Amygdala (tissue), 56 donors: ENCODE measurements around the gene BEAN1.
"Not testable (repeated sequence)": the region's sequence is repeated elsewhere in the genome, so short reads cannot be mapped to it uniquely, and the experiment has no call there.

Experiments
- DNase-seq, 56 donors: peaks; one replicate each; lab custom pipeline; 2025; lab: John Stamatoyannopoulos, UW

The BEAN1 gene

GRCh38 chr16:66497921-66498320, 70.8 kb downstream of the BEAN1 start:
- DNase-seq = not testable (repeated sequence)

DNA sequence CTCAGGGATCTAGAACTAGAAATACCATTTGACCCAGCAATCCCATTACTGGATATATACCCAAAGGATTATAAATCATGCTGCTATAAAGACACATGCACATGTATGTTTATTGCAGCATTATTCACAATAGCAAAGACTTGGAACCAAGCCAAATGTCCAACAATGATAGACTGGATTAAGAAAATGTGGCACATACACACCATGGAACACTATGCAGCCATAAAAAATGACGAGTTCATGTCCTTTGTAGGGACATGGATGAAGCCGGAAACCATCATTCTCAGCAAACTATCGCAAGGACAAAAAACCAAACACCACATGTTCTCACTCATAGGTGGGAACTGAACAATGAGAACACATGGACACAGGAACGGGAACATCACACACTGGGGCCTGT, 74.5 kb downstream of the BEAN1 start:
- DNase-seq = not testable (repeated sequence)

DNA sequence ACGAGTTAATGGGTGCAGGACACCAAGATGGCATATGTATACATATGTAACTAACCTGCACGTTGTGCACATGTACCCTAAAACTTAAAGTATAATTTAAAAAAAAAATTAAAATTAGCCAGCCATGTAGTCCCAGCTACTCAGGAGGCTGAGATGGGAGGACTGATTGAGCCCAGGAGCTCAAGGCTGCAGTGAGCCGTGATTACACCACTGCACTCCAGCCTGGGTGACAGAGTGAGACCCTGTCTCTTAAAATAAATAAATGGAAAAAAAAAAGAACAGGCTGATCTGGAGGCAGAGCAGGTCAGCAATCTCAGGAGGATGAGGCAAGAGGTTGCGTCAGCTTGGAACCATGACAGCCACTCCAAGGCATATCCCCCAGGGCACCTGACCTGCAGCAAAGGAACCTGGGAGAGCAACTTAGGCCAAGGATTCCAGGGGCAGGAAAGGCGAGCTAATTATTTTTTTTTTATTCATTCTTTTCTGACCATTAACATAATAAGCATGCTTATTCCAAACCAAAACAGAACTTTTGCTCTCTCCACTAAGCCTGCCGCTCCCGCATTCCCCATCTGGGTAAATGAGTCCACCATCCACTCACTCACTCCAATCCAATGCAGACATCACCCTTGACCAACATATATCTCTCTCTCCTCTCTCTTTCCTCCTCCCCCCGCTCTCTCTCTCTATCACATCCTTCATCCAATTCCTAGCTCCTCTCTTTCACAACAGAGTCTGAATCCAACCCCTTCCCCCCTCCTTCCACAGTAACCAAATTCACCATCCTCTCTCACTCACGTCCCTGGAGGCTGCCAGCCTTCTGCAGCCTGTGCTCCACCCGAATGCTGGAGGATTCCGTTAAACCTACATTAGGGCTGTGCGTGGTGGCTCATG, 75.2 kb downstream of the BEAN1 start:
- DNase-seq = no peak

- DNase-seq = peak in 23 of 56 donors; percentile 19 to 63 (median 41)
Observed at GRCh38 chr16:66503030-66503429, 75.9 kb downstream of the BEAN1 start.

- no peak for DNase-seq
Observed at GRCh38 chr16:66503612-66504011, 76.5 kb downstream of the BEAN1 start.

GRCh38 chr16:66507731-66508239, 80.7 kb downstream of the BEAN1 start:
- no peak for DNase-seq

GRCh38 chr16:66508248-66508913, 81.3 kb downstream of the BEAN1 start:
- no peak for DNase-seq

- no peak for DNase-seq
Observed at GRCh38 chr16:66508914-66509496, 81.9 kb downstream of the BEAN1 start.

DNA sequence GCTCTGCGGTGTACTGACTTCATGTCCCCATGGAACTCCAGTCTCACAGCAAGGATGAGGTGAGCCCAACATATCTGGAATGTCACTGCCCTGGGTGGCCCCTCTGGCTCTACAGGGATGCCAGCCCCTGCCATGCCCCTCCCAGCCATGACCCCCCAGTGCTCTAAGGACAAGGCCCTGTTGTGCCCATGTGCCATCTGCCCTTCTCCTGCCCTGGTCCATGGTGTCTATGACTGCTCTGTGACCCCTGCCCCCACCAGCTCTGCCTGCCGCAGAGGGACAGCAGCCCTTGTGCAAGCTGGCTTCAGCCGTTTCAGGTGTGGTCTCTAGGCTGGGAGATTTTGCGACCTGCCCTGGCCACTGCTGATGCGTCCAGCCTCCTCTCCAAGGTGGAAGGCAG, 82.5 kb downstream of the BEAN1 start:
- no peak for DNase-seq

GRCh38 chr16:66510298-66510697, 83.2 kb downstream of the BEAN1 start:
- DNase-seq = no peak

- DNase-seq = peak in 14 of 56 donors; percentile 17 to 53 (median 28)
Observed at GRCh38 chr16:66510711-66511601, 83.9 kb downstream of the BEAN1 start.

DNA sequence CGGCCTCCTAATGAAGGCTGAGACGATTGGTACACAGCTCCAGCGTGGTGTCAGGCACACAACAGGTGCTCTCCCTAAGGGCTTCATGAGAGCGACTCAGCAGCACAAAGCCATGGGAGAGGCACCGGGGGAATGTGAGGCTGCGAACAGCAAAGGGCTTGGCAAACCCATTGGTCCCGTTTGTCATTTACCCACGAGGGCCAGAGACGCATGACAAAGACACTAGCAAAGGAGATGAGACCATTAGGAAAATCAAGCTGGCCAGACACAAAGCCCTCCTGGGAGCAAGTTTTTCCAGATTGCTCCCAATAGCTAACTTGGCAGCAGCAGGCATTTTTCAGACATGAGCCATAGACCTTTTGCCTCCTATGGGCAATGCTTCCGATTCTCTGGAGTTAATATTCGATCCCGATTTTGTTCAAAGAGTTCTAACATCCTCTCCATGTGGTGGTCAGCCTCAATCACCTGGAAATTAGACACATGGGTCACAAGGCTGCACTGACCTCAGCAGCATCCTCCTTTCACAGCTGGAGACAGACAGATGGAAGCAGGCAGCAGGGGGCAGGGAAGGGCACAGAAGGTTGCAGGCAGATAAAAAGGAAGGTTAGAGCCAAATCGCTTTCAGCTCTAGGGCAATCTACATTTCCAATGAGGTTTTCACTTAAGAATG, 84.6 kb downstream of the BEAN1 start:
- no peak for DNase-seq

DNA sequence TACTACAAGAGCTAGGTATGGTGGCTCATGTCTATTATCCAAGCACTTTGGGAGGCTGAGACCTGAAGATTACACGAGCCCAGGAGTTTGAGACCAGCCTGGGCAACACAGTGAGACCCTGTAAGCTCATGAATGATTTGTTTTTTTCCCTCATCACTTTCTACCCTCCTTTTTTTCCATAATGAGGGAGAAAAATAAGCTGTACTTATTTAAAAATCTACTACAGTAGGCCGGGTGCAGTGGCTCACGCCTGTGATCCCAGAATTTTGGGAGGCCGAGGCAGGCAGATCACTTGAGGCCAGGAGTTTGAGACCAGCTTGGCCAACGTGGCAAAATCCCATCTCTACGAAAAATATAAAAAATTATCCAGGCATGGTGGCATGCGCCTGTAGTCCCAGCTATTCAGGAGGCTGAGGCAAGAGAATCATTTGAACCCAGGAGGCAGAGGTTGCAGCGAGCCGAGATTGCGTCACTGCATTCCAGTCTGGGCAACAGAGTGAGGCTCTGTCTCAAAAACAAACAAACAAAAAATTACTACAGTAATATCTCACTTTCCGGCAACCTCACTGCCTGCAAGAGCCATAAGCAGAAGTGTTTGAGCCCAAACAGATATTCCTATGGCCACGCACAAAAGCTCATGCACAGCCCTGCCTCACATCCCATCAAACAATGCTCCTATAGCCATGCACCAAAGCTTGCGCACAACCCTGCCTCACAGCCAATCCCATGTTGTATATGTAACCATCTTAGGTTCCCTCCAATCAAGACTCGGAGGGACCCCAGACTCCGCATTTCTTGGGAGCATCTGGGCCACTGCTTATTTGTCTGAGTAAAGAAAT, 85.4 kb downstream of the BEAN1 start:
- no peak for DNase-seq

DNA sequence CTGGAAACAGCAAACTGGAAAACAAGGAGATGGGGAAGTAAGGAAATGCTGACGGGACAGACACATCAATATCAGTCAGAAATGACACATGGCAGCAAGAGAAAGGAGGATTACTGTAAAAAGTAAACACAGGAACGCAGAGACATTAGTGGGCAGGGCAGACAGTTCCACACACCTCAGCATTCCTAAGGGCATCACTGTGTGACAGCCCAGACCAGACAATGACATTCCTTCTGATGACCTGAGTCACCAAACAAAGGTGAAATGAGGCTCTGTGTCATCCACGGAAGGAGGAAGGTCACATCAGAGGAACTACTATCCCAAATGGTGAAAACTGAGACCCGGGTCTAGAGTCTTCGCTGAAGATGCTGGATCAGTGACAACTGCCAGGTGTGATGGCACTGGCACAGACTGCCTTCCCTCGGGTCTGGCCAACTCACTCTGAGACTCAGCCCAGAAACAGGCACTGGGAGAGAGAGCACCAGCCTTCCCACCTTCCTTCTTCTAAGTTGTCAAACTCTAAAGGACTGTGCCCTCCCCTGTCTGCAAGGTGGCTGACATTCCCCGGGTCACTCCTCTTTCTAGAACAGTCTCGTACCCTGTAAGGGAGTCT, 86.1 kb downstream of the BEAN1 start:
- no peak for DNase-seq

GRCh38 chr16:66514391-66514790, 87.3 kb downstream of the BEAN1 start:
- DNase-seq = not testable (repeated sequence)

- not testable (repeated sequence) for DNase-seq
Observed at GRCh38 chr16:66514980-66515595, 88.0 kb downstream of the BEAN1 start.

DNA sequence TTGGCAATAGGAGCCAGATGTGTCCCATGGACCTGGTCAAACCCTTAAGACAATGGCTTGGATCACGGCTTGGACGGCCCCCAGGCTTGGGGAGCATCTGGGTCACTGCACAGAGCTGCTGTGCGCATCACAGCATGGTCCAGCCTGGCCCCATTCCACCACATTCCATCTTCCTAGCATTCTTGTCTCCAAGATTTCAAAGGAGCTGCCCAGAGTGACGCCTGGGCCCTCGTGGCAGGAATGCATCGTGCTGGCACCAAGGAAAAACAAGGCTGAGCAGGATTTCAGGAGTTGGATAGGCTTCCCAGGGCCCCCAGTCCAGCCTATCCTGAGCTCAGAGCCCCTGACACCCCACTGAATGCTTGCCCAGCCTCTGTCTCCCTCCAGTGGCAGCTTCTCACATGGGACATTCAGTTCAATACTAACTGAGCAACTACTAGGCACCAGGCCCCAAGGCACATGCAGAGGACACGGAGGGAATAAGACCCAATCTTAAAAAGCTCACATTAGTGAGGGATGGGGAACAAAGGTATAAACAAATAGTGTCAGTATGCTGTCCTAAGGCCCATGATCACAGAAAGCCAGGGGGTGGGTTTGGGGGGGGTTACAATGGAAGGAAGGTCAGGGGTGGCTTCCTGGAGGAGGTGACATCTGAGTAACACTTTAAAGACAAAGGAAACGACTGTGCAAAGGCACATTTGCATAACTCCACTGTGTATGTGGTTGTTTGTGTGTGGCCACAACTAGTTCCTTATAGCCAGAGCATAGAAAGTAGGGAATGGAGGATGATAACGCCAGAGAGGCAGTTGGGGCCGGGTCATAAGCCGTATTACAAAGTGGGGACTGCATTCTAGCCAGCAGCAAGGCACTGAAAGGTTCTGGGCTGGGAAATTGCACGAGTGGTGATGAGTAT, 88.8 kb downstream of the BEAN1 start:
- peak in 3 of 56 donors; percentile 16 to 19 (median 18) for DNase-seq
